ENCODE results near the gene SLC6A19. TPM values are rescaled to one million over a fixed set of nuclear protein-coding genes. Genes with fewer than 3 reads are reported as not detected.

SLC6A19 gene
- total and polyA plus RNA-seq, 2 of the 13 experiments (the other 11 are each of a cell fraction or from before 2014, with no cell fraction given): 0.02 TPM; not detected in 1

DNA sequence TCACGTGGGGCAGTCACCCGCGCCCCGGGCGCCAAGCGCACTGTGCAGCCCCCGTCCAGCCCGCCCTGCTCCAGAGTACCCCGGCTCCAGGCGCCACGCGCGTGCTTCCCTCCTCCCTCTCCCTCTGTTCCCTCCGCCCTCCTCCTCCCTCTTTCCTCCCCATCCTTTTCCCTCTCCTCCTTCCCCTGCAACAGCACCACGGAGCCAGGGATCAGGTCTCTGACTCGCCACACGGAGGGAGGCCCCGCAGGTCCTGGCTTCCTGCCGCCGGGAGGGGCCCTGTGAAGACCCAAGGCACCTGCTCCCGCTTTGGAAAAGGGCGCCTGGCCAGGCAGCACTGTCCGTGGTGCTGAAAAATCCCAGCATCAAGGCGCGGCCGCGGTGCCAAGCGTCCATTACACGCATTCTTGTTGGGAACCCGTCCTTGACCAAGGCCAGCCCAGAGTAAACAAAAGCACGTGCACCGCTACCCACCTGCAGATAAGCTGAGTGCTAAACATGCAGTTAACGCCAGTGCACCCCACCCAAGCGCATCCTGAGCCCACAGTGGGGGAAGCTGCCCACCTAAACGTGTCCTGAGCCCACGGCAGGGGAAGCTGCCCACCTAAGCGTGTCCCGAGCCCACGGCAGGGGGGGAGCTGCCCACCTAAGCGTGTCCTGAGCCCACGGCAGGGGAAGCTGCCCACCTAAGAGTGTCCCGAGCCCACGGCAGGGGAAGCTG is 45.5 kb downstream of the SLC6A19 start (continued):
- TF ChIP-seq PRDM15 (CRISPR knock-in tag; IDR thresholded peaks at IDR 0.05) (0 out of 2 replicates have a peak, but pooled peaks have one; percentile 45), CENPT (CRISPR knock-in tag; IDR thresholded peaks at IDR 0.05; ENCODE audit: low read depth) (no peak), TBX2 (CRISPR knock-in tag; IDR thresholded peaks at IDR 0.05; ENCODE audit: borderline replicate concordance) (no peak), ZBTB2 (CRISPR knock-in tag; IDR thresholded peaks at IDR 0.05; ENCODE audit: low read depth) (no peak), HNRNPH1 (optimal IDR thresholded peaks at IDR 0.05; ENCODE audit: low read depth, low read length) (no peak), SATB2 (CRISPR knock-in tag; IDR thresholded peaks at IDR 0.05) (peak; percentile 89), E2F2 (CRISPR knock-in tag; IDR thresholded peaks at IDR 0.05; ENCODE audit: borderline replicate concordance) (no peak), MED13 (CRISPR knock-in tag; IDR thresholded peaks at IDR 0.05) (peak; percentile 79; the same call in 1 of the 2 replicates), HBP1 (CRISPR knock-in tag; IDR thresholded peaks at IDR 0.05; ENCODE audit: low read depth) (no peak), ZNF782 (CRISPR knock-in tag; IDR thresholded peaks at IDR 0.05; ENCODE audit: borderline replicate concordance) (peak; percentile 77; the same call in 1 of the 2 replicates), ZNF331 (CRISPR knock-in tag; IDR thresholded peaks at IDR 0.05) (peak; percentile 84), PITX1 (CRISPR knock-in tag; IDR thresholded peaks at IDR 0.05) (peak; percentile 51; the same call in 1 of the 2 replicates), CHCHD3 (CRISPR knock-in tag; IDR thresholded peaks at IDR 0.05) (peak; percentile 72; the same call in 1 of the 2 replicates), ISX (CRISPR knock-in tag; conservative IDR thresholded peaks at IDR 0.05) (peak; percentile 78; the same call in 1 of the 2 replicates), SALL2 (CRISPR knock-in tag; IDR thresholded peaks at IDR 0.05) (peak; percentile 94), ZNF770 (CRISPR knock-in tag; IDR thresholded peaks at IDR 0.05) (no peak), ZNF546 (CRISPR knock-in tag; conservative IDR thresholded peaks at IDR 0.05) (peak; percentile 71; the same call in 1 of the 2 replicates)
- TF ChIP-seq, protein P1, sequence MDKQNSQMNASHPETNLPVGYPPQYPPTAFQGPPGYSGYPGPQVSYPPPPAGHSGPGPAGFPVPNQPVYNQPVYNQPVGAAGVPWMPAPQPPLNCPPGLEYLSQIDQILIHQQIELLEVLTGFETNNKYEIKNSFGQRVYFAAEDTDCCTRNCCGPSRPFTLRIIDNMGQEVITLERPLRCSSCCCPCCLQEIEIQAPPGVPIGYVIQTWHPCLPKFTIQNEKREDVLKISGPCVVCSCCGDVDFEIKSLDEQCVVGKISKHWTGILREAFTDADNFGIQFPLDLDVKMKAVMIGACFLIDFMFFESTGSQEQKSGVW (CRISPR knock-in tag; IDR thresholded peaks at IDR 0.05; ENCODE audit: borderline replicate concordance): no peak

Measured in HepG2 (cell line).